ENCODE measurements around the gene AGK.

Gene AGK

GRCh38 chr7:141649865-141650634 is 98.8 kb downstream of the AGK start:
- peak; percentile 76 to 93 (median 85) for DNase-seq

GRCh38 chr7:141651417-141651816 is 100.2 kb downstream of the AGK start:
- DNase-seq: no peak

- no peak for DNase-seq
Measured at GRCh38 chr7:141652691-141653090, 101.5 kb downstream of the AGK start.

GRCh38 chr7:141654551-141654950 is 103.3 kb downstream of the AGK start:
- DNase-seq: peak; percentile 22 to 95 (median 81)

GRCh38 chr7:141659501-141659900 is 108.3 kb downstream of the AGK start:
- DNase-seq: no peak

- DNase-seq: no peak
Measured at GRCh38 chr7:141660259-141660658, 109.0 kb downstream of the AGK start.

- no peak for DNase-seq
Measured at GRCh38 chr7:141663081-141663849, 112.1 kb downstream of the AGK start.

- no peak for DNase-seq
Measured at GRCh38 chr7:141664450-141664849, 113.2 kb downstream of the AGK start.

- no peak for DNase-seq
Measured at GRCh38 chr7:141665208-141666035, 114.2 kb downstream of the AGK start.

GRCh38 chr7:141666071-141666470 is 114.9 kb downstream of the AGK start:
- DNase-seq: no peak

- no peak for DNase-seq
Measured at GRCh38 chr7:141668853-141669252, 117.6 kb downstream of the AGK start.

- no peak for DNase-seq
Measured at GRCh38 chr7:141671705-141672496, 120.7 kb downstream of the AGK start.

GRCh38 chr7:141673346-141673745 is 122.1 kb downstream of the AGK start:
- DNase-seq: no peak

GRCh38 chr7:141674171-141674671 is 123.0 kb downstream of the AGK start:
- DNase-seq: no peak

GRCh38 chr7:141674702-141675101 is 123.5 kb downstream of the AGK start:
- DNase-seq: no peak

- no peak for DNase-seq
Measured at GRCh38 chr7:141675436-141676215, 124.4 kb downstream of the AGK start.

- no peak for DNase-seq
Measured at GRCh38 chr7:141676618-141677017, 125.4 kb downstream of the AGK start.

- DNase-seq: no peak
Measured at GRCh38 chr7:141679014-141679413, 127.8 kb downstream of the AGK start.

GRCh38 chr7:141685285-141686023 is 134.2 kb downstream of the AGK start:
- DNase-seq: no peak

GRCh38 chr7:141686074-141686473 is 134.9 kb downstream of the AGK start:
- DNase-seq: no peak

- no peak for DNase-seq
Measured at GRCh38 chr7:141686670-141687069, 135.5 kb downstream of the AGK start.

All from NCI-H1417 (cell line).